ENCODE measurements around the gene E2F6. TPM values are rescaled to one million over a fixed set of nuclear protein-coding genes. Genes with fewer than 3 reads are reported as not detected.

Gene E2F6
- total RNA-seq, 4 donors from 2014 or later: 17.2 to 30.2 (median 22.9) TPM

DNA sequence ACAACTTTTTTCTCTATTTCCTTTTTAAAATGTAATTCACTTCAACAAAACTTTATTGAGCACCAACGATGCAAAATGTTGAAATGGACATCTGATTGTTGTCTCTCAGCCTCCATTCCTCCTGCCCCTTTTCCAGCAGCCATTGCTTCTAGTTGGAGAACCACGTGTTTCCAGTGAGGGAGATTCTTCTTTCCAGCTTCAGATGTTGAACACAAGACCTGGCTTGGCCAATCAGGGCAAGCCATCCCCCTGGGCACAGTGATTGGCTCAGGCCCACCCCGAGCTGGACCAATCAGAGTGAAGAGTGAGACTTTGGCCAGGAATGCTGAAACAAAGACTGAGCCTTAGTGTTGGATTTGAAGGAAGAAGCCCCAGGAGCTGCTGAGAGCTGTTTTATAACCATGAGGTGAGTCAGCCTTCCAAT lies 59.0 kb downstream of the E2F6 start:
- TF ChIP-seq, protein P1, sequence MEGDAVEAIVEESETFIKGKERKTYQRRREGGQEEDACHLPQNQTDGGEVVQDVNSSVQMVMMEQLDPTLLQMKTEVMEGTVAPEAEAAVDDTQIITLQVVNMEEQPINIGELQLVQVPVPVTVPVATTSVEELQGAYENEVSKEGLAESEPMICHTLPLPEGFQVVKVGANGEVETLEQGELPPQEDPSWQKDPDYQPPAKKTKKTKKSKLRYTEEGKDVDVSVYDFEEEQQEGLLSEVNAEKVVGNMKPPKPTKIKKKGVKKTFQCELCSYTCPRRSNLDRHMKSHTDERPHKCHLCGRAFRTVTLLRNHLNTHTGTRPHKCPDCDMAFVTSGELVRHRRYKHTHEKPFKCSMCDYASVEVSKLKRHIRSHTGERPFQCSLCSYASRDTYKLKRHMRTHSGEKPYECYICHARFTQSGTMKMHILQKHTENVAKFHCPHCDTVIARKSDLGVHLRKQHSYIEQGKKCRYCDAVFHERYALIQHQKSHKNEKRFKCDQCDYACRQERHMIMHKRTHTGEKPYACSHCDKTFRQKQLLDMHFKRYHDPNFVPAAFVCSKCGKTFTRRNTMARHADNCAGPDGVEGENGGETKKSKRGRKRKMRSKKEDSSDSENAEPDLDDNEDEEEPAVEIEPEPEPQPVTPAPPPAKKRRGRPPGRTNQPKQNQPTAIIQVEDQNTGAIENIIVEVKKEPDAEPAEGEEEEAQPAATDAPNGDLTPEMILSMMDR (IDR thresholded peaks at IDR 0.05; ENCODE audit: low read depth): no peak

- TF ChIP-seq, protein P1 (IDR thresholded peaks at IDR 0.05; ENCODE audit: low read depth): no peak
Observed at GRCh38 chr2:11406267-11406957, 59.5 kb downstream of the E2F6 start.

- TF ChIP-seq, protein P1 (IDR thresholded peaks at IDR 0.05; ENCODE audit: low read depth): no peak
Observed at GRCh38 chr2:11405599-11406266, 60.2 kb downstream of the E2F6 start.

DNA sequence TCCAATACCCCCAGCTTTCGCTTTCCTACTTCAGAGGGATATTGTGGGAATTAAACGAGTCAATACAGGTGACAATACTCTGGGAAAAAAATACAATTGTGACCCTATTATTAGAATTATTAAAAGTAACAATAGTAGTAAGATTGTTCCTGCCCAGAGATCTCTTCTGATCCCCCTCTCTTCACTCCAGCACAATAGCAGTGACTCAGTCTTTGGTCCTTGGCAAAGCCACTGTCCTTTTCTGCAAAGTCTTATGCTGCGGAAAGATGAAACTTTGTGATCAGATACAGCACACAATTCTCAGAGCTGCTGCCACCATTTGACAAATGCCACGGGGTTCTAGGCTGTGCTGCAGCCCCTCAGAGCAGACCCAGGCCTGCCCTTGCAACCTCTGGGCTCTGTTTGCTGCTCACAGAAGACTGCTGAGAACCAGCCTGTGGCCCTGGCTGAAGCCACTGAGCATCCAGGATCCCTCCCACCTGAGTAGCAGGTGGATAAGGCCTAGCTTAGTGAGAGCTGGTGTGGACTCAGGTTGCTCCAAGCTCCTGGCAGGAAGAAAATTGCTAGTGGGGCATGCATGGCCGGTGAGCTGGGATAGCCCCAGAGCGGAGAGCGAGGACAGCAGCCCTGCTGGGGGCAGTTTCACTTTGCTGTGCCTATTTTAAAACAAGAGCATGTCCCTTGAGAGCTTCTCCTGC lies 61.4 kb downstream of the E2F6 start:
- TF ChIP-seq, protein P1 (IDR thresholded peaks at IDR 0.05; ENCODE audit: low read depth): no peak

GRCh38 chr2:11402436-11402835 lies 63.5 kb downstream of the E2F6 start:
- TF ChIP-seq, protein P1 (IDR thresholded peaks at IDR 0.05; ENCODE audit: low read depth): no peak

DNA sequence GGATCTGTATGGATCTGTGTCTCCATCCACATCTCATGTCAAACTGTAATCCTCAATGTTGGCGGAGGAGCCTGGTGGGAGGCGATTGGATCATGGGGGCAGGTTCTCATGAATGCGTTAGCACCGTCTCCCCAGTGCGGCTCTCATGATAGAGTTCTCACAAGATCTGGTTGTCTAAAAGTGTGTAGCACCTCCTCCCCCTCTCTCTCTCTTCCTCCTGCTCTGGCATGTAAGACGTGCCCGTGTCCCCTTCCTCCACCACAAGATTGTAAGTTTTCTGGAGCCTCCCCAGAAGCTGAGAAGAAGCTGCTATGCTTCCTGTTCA lies 66.6 kb downstream of the E2F6 start:
- TF ChIP-seq, protein P1 (IDR thresholded peaks at IDR 0.05; ENCODE audit: low read depth): no peak

GRCh38 chr2:11398750-11399437 lies 67.1 kb downstream of the E2F6 start:
- TF ChIP-seq, protein P1 (IDR thresholded peaks at IDR 0.05; ENCODE audit: low read depth): no peak

All from subcutaneous adipose tissue (tissue), 4 donors.